Endothelial cell of umbilical vein (primary cell): ENCODE measurements around the gene FHIP1B. TPM values are rescaled to one million over a fixed set of nuclear protein-coding genes. Genes with fewer than 3 reads are reported as not detected.

ENCODE experiments used
- BruUV-seq: library from RNA; stranded (reverse); fragments of 400-500 nt; replicated peaks from 2 replicates; lab custom pipeline; 2021; lab: Mats Ljungman, UMichigan
- CTCF ChIA-PET: fragments of 300-600, 350-600 bp; sonication (Branson Sonifier 250); formaldehyde crosslinking; loops from one replicate; lab custom pipeline; 2021; ENCODE audit warnings: antibody characterized with exemption, inconsistent platforms; lab: Charles Lee
- POLR2A ChIA-PET: fragments of 300-600, 350-600 bp; sonication (Branson Sonifier 250); formaldehyde crosslinking; loops from one replicate; lab custom pipeline; 2021; ENCODE audit warnings: antibody characterized with exemption, inconsistent platforms; lab: Charles Lee
- DNase-seq: peaks from one replicate; pipeline ENCODE4 v3.0.0-alpha.2; 2011; ENCODE audit warnings: low read depth, low spot score
- FAIRE-seq: peaks from 2 replicates; lab custom pipeline; 2011; peaks lifted over from hg19 to GRCh38; lab: Jason Lieb, UNC
- H2AFZ ChIP-seq: 2 replicates; pipeline ENCODE4 v1.6.0; 2012; ENCODE audit warnings: low read depth, low read length, control low read depth, inconsistent platforms
- H3K27ac ChIP-seq: 2 replicates; pipeline ENCODE4 v1.5.1; 2011; ENCODE audit warnings: low read depth, mild to moderate bottlenecking, control low read depth, low read length, moderate library complexity; ENCODE audit not compliant: insufficient read depth
- H3K27me3 ChIP-seq, 2 experiments: 2 replicates each; pipeline versions ENCODE4 v1.6.0 to v1.6.1; 2011; ENCODE audit warnings: low read length in 2 of 2, mixed read lengths in 1 of 2; ENCODE audit not compliant: control insufficient read depth in 2 of 2, insufficient read depth in 2 of 2
- H3K36me3 ChIP-seq, 2 experiments: 2 replicates in 1 of 2; 3 replicates in 1 of 2; pipeline ENCODE4 v1.5.1; 2011; ENCODE audit warnings: low read length in 2 of 2, mild to moderate bottlenecking in 1 of 2, moderate library complexity in 1 of 2; ENCODE audit not compliant: control insufficient read depth in 2 of 2, insufficient read depth in 2 of 2; ENCODE audit errors: extremely low read depth in 1 of 2
- H3K4me1 ChIP-seq: 3 replicates; pipeline ENCODE4 v1.5.1; 2011; ENCODE audit warnings: mild to moderate bottlenecking, low read length; ENCODE audit not compliant: control insufficient read depth, insufficient read depth; ENCODE audit errors: extremely low read depth
- H3K4me2 ChIP-seq: 2 replicates; pipeline ENCODE4 v1.6.1; 2011; ENCODE audit warnings: low read length, control low read depth, mixed read lengths; ENCODE audit not compliant: insufficient read depth
- H3K4me3 ChIP-seq, 3 experiments: fragments of 200-600 bp in 1 of 3; sonication (generic), shearing (Covaris generic) in 1 of 3; replicated peaks in 1 of 3; 2 replicates each; pipeline ENCODE4 v1.5.1; 2011 to 2016; ENCODE audit warnings: control low read depth in 3 of 3, low read length in 3 of 3, mild to moderate bottlenecking in 2 of 3, inconsistent platforms in 1 of 3, low read depth in 1 of 3, moderate library complexity in 1 of 3; ENCODE audit not compliant: insufficient read depth in 1 of 3
- H3K79me2 ChIP-seq: 2 replicates; pipeline ENCODE4 v1.6.0; 2012; ENCODE audit warnings: low read length, inconsistent platforms; ENCODE audit not compliant: control insufficient read depth, insufficient read depth
- H3K9ac ChIP-seq: replicated peaks from 2 replicates; pipeline ENCODE3; 2011; ENCODE audit warnings: low read length, control low read depth; ENCODE audit not compliant: insufficient read depth; ENCODE audit errors: extremely low read depth
- H3K9me1 ChIP-seq: replicated peaks from 3 replicates; pipeline ENCODE4 v1.6.0; 2011; ENCODE audit warnings: mild to moderate bottlenecking, low read length; ENCODE audit not compliant: control insufficient read depth, insufficient read depth; ENCODE audit errors: extremely low read depth
- H3K9me3 ChIP-seq: replicated peaks from 2 replicates; pipeline ENCODE4 v1.5.1; 2012; ENCODE audit warnings: low read length, inconsistent platforms; ENCODE audit not compliant: control insufficient read depth, insufficient read depth
- H4K20me1 ChIP-seq: replicated peaks from 2 replicates; pipeline ENCODE3; 2011; ENCODE audit warnings: mild to moderate bottlenecking, low read length; ENCODE audit not compliant: control insufficient read depth, insufficient read depth; ENCODE audit errors: extremely low read depth
- EZH2 ChIP-seq: IDR thresholded peaks from 2 replicates; pipeline ENCODE4 v1.6.1; 2012; ENCODE audit warnings: borderline replicate concordance, low read depth, mild to moderate bottlenecking, moderate library complexity, low read length, inconsistent platforms; ENCODE audit not compliant: severe bottlenecking
- FOS ChIP-seq: IDR thresholded peaks from 2 replicates; pipeline ENCODE4 v1.6.1; 2011; ENCODE audit warnings: mild to moderate bottlenecking, low read length, moderate library complexity, borderline replicate concordance; ENCODE audit not compliant: insufficient read depth
- GATA2 ChIP-seq: IDR thresholded peaks from 2 replicates; pipeline ENCODE4 v1.7.0; 2011; ENCODE audit warnings: low read depth, mild to moderate bottlenecking, moderate library complexity, mixed read lengths, low read length; ENCODE audit not compliant: insufficient read length, insufficient read depth
- JUN ChIP-seq: IDR thresholded peaks from 2 replicates; pipeline ENCODE4 v1.6.1; 2011; ENCODE audit warnings: borderline replicate concordance, low read depth; ENCODE audit not compliant: insufficient read length, insufficient read depth
- dilution Hi-C: fragments of 300-500 bp; cut with MboI; formaldehyde crosslinking; loops from one replicate; pipeline ENCODE4 v1.15.0; 2019; ENCODE audit warnings: low sequenced_read_pairs; ENCODE audit not compliant: extremely low pct_ligation_motif_present
- intact Hi-C: fragments of 100-400 bp; cut with micrococcal nuclease; formaldehyde crosslinking; loops from one replicate; pipeline ENCODE4 v1.10.0; 2022
- polyA plus RNA-seq, 4 experiments: library from polyadenylated mRNA; depleted of rRNA in 3 of 4; stranded (reverse) in 3 of 4; unstranded in 1 of 4; fragments of >200 nt; gene quantifications; 2 replicates each; pipeline versions ENCODE4 v1.2.1 to v1.2.3, GENCODE V29; 2011 to 2012; ENCODE audit warnings: missing spikeins in 1 of 4
- total RNA-seq: library from RNA; stranded (reverse); gene quantifications from 2 replicates; pipeline ENCODE4 v1.2.3, GENCODE V29; 2021
- TF ChIP-seq, protein P1 (sequence below), 2 donors: IDR thresholded peaks; 1 replicate in 1 of 2; 2 replicates in 1 of 2; pipeline ENCODE4 v1.5.1; 2011; ENCODE audit warnings: low read length in 2 of 2, mild to moderate bottlenecking in 2 of 2, moderate library complexity in 2 of 2, control low read depth in 1 of 2, inconsistent platforms in 1 of 2, low read depth in 1 of 2; ENCODE audit not compliant: insufficient read depth in 1 of 2; ENCODE audit errors: extremely low read depth in 1 of 2

The FHIP1B gene
- total and polyA plus RNA-seq, 2 donors (not counting 3 experiments of a cell fraction or from before 2014, with no cell fraction given), result 21.3 to 50.1 TPM

DNA sequence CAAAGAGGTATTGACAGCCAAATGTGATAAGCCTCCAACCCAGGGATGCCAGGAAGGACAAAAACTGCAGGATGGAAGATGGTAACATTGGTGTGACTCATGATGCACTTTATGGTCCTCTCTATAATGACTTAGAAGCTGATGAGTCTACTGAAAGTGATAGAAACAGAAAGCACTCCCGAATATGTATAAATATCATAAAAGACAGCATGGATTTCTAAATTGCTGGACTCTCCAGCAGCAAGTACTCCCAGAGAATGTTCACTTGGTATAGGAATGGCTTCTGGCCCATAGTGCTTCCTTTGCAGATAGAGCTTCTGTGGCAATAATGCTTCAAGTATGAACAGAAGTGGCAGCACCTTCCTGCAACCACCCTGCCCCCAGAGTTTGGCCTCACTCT is 64.2 kb downstream of the FHIP1B start, which contains the start of gene OR52B2:
Gene OR52B2, minus strand, starts transcription at position 101 of the 400 bp plus-strand sequence. Its CDS starts 0 bp downstream, at position 101.
- Histone ChIP-seq H3K9me1 (no peaks in the 10 kb centered on the region), H3K27ac (no peak within 1 kb of the TSS), H3K9me3 (no peaks in the 10 kb centered on the region), H3K79me2 (no peaks in the 10 kb centered on the region), H3K4me2 (no peak within 1 kb of the TSS), H4K20me1 (no peaks in the 10 kb centered on the region), H3K36me3 (no peaks in the 10 kb centered on the region), H3K4me1 (no peaks in the 10 kb centered on the region), H3K27me3 (peaks cover 0 to 1% of the 10 kb centered on the region in 2 experiments), H3K4me3 (no peak within 1 kb of the TSS), H3K9ac (no peak within 1 kb of the TSS), H2AFZ (no peak within 1 kb of the TSS)
- ChIA-PET POLR2A (no interaction called here), CTCF (no interaction called here)
- DNase-seq (no peak), FAIRE-seq (no peak)
- dilution Hi-C loops (no loop called here), intact Hi-C loops (no loop called here)
- no TSS peak for BruUV-seq
- TF ChIP-seq JUN (no peak), EZH2 (no peak), GATA2 (no peak), FOS (no peak)
- TF ChIP-seq, protein P1, sequence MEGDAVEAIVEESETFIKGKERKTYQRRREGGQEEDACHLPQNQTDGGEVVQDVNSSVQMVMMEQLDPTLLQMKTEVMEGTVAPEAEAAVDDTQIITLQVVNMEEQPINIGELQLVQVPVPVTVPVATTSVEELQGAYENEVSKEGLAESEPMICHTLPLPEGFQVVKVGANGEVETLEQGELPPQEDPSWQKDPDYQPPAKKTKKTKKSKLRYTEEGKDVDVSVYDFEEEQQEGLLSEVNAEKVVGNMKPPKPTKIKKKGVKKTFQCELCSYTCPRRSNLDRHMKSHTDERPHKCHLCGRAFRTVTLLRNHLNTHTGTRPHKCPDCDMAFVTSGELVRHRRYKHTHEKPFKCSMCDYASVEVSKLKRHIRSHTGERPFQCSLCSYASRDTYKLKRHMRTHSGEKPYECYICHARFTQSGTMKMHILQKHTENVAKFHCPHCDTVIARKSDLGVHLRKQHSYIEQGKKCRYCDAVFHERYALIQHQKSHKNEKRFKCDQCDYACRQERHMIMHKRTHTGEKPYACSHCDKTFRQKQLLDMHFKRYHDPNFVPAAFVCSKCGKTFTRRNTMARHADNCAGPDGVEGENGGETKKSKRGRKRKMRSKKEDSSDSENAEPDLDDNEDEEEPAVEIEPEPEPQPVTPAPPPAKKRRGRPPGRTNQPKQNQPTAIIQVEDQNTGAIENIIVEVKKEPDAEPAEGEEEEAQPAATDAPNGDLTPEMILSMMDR (IDR thresholded peaks at IDR 0.05; ENCODE audit: extremely low read depth in 1 of 2, insufficient read depth in 1 of 2, low read depth in 1 of 2, low read length in 2 of 2), result no peak

Other genes with a start within 250 kb of the FHIP1B start
- not detected in 2 replicates for gene OR52L1, start 247.7 kb downstream of the FHIP1B start, total RNA-seq
- 0.07 TPM in 1 of 2 replicates, not detected in the other for gene OR52L1, start 247.7 kb downstream of the FHIP1B start, polyA plus RNA-seq
- gene OR56A4, start 227.7 kb downstream of the FHIP1B start, total RNA-seq, result not detected in 2 replicates
- gene OR56A4, start 227.7 kb downstream of the FHIP1B start, polyA plus RNA-seq, result not detected in 2 replicates
- gene OR56A1, start 203.9 kb downstream of the FHIP1B start, total RNA-seq, result not detected in 2 replicates
- not detected in 2 replicates for gene OR56A1, start 203.9 kb downstream of the FHIP1B start, polyA plus RNA-seq
- gene OR56B4, start 127.0 kb downstream of the FHIP1B start, total RNA-seq, result not detected in 2 replicates
- gene OR56B4, start 127.0 kb downstream of the FHIP1B start, polyA plus RNA-seq, result not detected in 2 replicates
- gene OR52B2, start 64.3 kb downstream of the FHIP1B start, total RNA-seq, result not detected in 2 replicates
- not detected in 2 replicates for gene OR52B2, start 64.3 kb downstream of the FHIP1B start, polyA plus RNA-seq
- not detected in 2 replicates for gene OR52W1, start 35.4 kb downstream of the FHIP1B start, total RNA-seq
- gene OR52W1, start 35.4 kb downstream of the FHIP1B start, polyA plus RNA-seq, result not detected in 2 replicates
- not detected in 2 replicates for gene C11orf42, start 29.1 kb downstream of the FHIP1B start, total RNA-seq
- gene C11orf42, start 29.1 kb downstream of the FHIP1B start, polyA plus RNA-seq, result not detected in 2 replicates
- gene CNGA4, start 4.5 kb upstream of the FHIP1B start, total RNA-seq, result not detected in 2 replicates
- 0.11 TPM in 1 of 2 replicates, not detected in the other for gene CNGA4, start 4.5 kb upstream of the FHIP1B start, polyA plus RNA-seq
- gene CCKBR, start 25.2 kb upstream of the FHIP1B start, total RNA-seq, result not detected in 2 replicates
- gene CCKBR, start 25.2 kb upstream of the FHIP1B start, polyA plus RNA-seq, result not detected in 2 replicates
- 153 and 164 TPM in 2 replicates for gene CAVIN3, start 85.9 kb upstream of the FHIP1B start, total RNA-seq
- gene CAVIN3, start 85.9 kb upstream of the FHIP1B start, polyA plus RNA-seq, result 221 and 241 TPM in 2 replicates
- gene SMPD1, start 155.8 kb upstream of the FHIP1B start, total RNA-seq, result 51.9 and 58.9 TPM in 2 replicates
- gene SMPD1, start 155.8 kb upstream of the FHIP1B start, polyA plus RNA-seq, result 93.6 and 105 TPM in 2 replicates
- gene APBB1, start 184.5 kb upstream of the FHIP1B start, total RNA-seq, result 44.3 and 48.0 TPM in 2 replicates
- gene APBB1, start 184.5 kb upstream of the FHIP1B start, polyA plus RNA-seq, result 63.5 and 63.8 TPM in 2 replicates
- gene HPX, start 206.4 kb upstream of the FHIP1B start, total RNA-seq, result 1.3 and 2.1 TPM in 2 replicates
- gene HPX, start 206.4 kb upstream of the FHIP1B start, polyA plus RNA-seq, result 1.5 and 1.6 TPM in 2 replicates
- 25.6 and 29.2 TPM in 2 replicates for gene TRIM3, start 239.3 kb upstream of the FHIP1B start, total RNA-seq
- 21.8 and 22.2 TPM in 2 replicates for gene TRIM3, start 239.3 kb upstream of the FHIP1B start, polyA plus RNA-seq
- gene ARFIP2, start 246.7 kb upstream of the FHIP1B start, total RNA-seq, result 46.7 and 48.4 TPM in 2 replicates
- gene ARFIP2, start 246.7 kb upstream of the FHIP1B start, polyA plus RNA-seq, result 62.9 and 64.6 TPM in 2 replicates
- gene TIMM10B, start 246.9 kb upstream of the FHIP1B start, total RNA-seq, result 29.2 and 31.3 TPM in 2 replicates
- gene TIMM10B, start 246.9 kb upstream of the FHIP1B start, polyA plus RNA-seq, result 36.5 and 41.8 TPM in 2 replicates